Stimulated activated CD8-positive, alpha-beta memory T cell treated with anti-CD3 and anti-CD28 coated beads, Interleukin-15, amount 100 ng/mL, for 24 hours (primary cell): Measurements from ENCODE around the gene SMAD7.

Experiments used
- DNase-seq: peaks from one replicate; pipeline ENCODE4 v3.0.0-alpha.2; 2020; ENCODE audit warnings: low read depth

Gene SMAD7, protein sequence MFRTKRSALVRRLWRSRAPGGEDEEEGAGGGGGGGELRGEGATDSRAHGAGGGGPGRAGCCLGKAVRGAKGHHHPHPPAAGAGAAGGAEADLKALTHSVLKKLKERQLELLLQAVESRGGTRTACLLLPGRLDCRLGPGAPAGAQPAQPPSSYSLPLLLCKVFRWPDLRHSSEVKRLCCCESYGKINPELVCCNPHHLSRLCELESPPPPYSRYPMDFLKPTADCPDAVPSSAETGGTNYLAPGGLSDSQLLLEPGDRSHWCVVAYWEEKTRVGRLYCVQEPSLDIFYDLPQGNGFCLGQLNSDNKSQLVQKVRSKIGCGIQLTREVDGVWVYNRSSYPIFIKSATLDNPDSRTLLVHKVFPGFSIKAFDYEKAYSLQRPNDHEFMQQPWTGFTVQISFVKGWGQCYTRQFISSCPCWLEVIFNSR

DNA sequence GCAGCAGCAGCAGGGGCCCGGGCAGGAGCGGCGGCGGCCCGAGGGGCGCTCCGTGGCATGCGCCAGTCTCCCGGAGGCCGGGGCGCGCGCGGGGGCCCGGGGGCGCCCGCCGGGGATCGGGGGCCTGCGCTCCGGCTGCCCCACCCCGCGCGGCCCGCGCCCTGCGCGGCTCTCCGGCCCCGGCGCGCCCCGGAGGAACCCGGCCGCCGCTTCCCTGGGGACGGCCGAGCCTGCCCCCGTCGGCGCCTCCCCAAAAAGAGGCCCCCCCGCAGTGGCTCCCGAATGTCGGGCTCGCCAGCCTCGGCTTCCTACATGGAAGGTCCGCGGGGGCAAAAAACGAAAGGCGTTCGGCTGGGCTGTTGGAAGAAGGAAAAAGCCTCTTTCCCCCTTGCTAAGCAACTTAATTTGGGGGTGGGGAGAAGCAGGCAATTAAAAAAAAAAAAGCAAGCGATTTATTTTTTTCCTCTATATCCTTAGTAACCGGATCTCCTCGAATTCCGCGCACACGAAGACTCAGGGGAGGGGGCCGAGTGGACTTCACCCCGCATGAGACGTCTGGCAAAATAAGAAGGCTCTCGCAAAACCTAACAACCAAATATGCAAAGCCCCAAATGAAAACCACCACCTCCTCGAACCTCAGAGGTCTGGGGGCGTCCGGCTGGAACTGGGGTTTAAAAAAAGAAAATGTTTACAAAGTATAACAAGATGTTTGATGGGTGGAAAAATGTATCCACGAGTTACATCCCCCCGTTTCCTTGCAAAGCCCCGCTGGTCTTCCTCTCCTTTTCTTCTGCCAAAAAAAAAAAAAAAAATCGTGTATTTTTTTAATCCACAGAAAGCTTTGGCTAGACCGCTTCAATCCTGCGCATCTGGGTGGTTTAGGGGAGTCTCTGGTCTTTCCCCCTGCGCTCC is at the start of gene SMAD7:
Gene SMAD7, minus strand, starts transcription at position 430 of the 912 bp plus-strand sequence. CDS start 541 bp downstream, outside the sequence.
- no peak for DNase-seq

- DNase-seq: no peak
Measured at GRCh38 chr18:48999569-48999968, 48.8 kb upstream of the SMAD7 start.

GRCh38 chr18:48997985-48998831 is 47.4 kb upstream of the SMAD7 start:
- DNase-seq: no peak

DNA sequence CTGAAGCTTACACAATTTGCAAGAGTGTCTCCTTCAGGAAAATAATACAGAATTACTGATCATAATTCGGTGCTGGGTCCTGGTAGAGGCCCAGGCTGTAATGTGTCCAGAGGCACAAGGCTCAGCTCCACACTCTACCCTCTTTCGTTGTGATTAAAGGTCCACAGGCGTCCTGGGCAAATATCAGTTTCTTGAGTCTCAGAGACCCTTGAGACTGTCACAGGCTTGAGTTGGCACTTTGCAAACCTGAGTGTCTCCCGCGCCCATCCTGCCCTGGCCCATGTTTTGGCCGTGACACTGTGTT is 46.9 kb upstream of the SMAD7 start:
- no peak for DNase-seq

- no peak for DNase-seq
Measured at GRCh38 chr18:48996901-48997463, 46.2 kb upstream of the SMAD7 start.

DNA sequence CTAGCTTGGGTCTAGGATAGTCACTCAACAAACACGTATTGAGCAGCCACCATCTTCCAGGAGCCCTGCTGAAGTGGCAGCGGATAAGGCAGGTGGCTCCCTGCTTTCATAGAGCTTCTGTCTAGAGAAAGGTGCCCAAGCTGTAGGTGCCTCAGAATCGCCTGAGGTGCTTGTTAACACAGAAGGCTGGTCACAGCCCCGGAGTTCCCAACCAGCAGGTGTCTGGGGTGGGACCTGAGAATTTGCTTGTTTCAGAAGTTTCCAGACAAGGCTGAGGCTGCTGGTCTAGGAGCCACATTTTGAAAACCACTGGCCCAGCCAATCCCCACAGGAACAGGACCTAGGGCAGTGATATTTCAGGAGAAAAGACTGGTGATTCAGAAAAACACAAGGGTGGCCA is 45.3 kb upstream of the SMAD7 start:
- DNase-seq: no peak

- no peak for DNase-seq
Measured at GRCh38 chr18:48994926-48995835, 44.4 kb upstream of the SMAD7 start.

- no peak for DNase-seq
Measured at GRCh38 chr18:48994044-48994651, 43.4 kb upstream of the SMAD7 start.

GRCh38 chr18:48993586-48993985 is 42.8 kb upstream of the SMAD7 start:
- DNase-seq: no peak

DNA sequence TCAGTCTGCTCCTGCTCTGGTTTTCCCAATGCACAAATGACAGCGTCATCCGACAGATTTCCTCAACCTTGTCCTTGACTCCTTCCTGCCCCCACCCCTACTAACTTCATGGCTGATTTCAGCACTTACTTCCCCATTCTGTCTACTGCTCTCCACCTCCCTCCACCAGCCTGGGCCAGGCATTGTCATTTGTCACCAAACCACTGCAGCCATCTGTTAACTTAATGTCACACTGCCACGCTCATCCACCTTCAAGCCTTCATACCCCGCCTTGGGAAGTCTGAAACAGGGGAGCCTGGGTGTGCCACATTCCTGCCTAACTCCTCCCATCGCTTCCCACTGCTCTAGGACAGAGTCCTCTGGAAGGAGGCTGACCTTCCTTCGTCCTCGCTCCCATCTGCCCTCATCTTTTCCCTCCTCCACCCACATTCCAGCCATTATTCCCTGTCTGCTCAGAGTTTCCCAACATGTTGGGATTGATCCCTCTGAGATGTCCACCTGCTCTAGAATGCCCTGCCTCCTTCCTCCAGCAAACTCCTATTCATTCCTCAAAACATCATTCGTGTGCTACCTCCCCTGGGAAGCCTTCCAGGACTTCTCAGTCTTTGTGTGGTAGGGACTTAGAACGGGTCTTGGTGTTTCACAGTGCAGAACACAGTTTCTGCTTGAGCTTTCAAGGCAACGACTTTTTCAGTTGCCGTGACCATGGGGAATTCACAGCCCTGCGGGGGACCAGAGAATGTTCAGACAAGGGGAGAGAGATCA is 42.2 kb upstream of the SMAD7 start:
- no peak for DNase-seq

DNA sequence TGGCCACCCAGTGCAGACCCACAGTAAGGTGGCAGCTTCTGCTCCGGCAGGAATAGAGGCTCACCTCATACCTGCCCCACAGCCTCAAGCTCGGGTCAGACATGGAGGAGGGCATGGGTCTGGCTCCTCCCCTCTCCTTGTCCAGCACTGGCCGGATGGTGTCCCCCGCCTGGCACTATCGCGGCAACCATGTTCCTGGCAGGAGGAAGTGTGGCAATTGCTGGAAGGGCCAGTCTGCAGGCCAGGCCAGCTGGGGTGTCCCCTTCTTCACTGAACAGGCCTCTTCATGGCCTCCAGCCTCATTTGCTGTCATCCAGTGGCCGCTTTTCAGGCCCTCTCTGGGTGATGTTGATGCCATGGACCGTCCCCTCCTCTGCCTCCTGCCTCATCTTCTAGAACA is 41.4 kb upstream of the SMAD7 start:
- DNase-seq: no peak

GRCh38 chr18:48991676-48992075 is 40.9 kb upstream of the SMAD7 start:
- no peak for DNase-seq

GRCh38 chr18:48991319-48991660 is 40.5 kb upstream of the SMAD7 start:
- no peak for DNase-seq

DNA sequence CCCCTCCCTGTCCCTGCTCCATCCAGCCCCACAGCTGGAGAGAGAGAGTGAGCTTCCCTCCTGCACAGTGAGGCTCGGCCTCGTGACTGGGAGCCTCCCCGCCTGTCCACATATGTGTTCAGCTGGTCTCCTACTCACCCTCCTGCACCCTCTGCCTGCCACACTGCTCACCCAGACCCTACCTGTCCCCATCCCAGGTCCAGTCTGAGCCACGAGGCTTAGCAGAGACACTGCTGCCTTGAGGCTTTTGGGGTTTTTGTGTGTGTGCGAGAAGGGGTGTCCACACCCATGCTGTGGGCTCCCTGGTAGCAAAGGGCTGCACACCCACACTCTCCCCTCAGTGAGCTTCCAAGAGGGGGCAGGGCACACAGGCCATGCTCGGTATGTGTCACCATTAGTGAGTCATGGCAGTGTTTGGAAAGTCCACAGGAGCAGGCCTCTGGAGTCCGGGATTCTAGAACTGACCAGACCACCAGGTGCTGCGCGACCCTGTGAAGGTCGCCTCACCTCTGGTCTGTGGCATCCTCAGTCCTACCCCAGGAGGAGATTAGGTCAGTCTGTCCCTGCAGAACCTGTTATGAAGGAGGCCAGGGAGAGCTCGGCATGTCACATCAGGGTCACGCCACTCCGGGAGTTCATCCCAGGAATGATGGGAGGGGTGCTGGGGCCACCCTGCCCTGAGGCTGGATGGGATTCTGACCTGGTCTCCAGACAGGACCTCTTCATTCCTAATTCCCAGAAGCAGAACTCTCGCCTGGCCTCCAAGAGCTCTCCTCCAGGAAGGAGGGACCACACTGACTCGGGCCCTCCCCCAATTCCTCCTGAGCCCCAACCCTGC is 39.9 kb upstream of the SMAD7 start:
- DNase-seq: no peak

- no peak for DNase-seq
Measured at GRCh38 chr18:48989304-48990303, 38.8 kb upstream of the SMAD7 start.

- no peak for DNase-seq
Measured at GRCh38 chr18:48988508-48989303, 37.9 kb upstream of the SMAD7 start.

GRCh38 chr18:48987821-48988220 is 37.1 kb upstream of the SMAD7 start:
- DNase-seq: no peak
